ENCODE data around the gene TTLL10. TPM values are rescaled to one million over a fixed set of nuclear protein-coding genes. Genes with fewer than 3 reads are reported as not detected.
A peak's percentile ranks its signal among the peaks of the same experiment; 100 is the strongest.

TTLL10 gene
- total and polyA plus RNA-seq, 2 of the 8 experiments (the other 6 are each of a cell fraction or from before 2014, with no cell fraction given), result 1.1 to 1.7 TPM

- H2AK5ac ChIP-seq (ENCODE audit: low read depth, low read length), result no peak overlapping the region
- no peak overlapping the region for H2BK120ac ChIP-seq (replicated peaks; ENCODE audit: low read depth, low read length)
- H3K18ac ChIP-seq (ENCODE audit: extremely low read depth, low read length), result no peak overlapping the region
- H2BK5ac ChIP-seq (ENCODE audit: low read depth, low read length), result 0 out of 2 replicates have a peak overlapping the region, but pooled peaks have one; percentile 18
- no peaks in the 10 kb centered on the region for H3K4me1 ChIP-seq (replicated peaks in 1 of 4; ENCODE audit: control insufficient read depth in 3 of 4, insufficient read depth in 4 of 4, low read length in 3 of 4)
- H3K4ac ChIP-seq (replicated peaks; ENCODE audit: insufficient read length, low read depth, low read length), result no peak overlapping the region
- no peak overlapping the region for H3K4me2 ChIP-seq (ENCODE audit: insufficient read depth in 1 of 2, low read depth in 2 of 2, low read length in 2 of 2)
- H3K9ac ChIP-seq (replicated peaks in 1 of 4; ENCODE audit: extremely low read depth in 1 of 4, low read depth in 3 of 4, low read length in 3 of 4), result no peak overlapping the region
- WGBS, 2 experiments (ENCODE audit: extremely low coverage in 1 of 2, insufficient coverage in 1 of 2, insufficient read length in 1 of 2, insufficient replicate concordance in 2 of 2, low coverage in 1 of 2, low lambda C conversion rate in 2 of 2, missing lambda C conversion rate in 1 of 2), result 92% methylated on average over 30 of the region's 34 CpGs; no CpG with 5 or more reads in 1 of the 2 experiments
- peaks cover 6 to 27% of the 10 kb centered on the region in 2 experiments; a peak in 3 of 4 replicates for H3K79me2 ChIP-seq (ENCODE audit: control insufficient read depth in 1 of 2, insufficient read depth in 2 of 2, low read length in 2 of 2)
- H4K20me1 ChIP-seq (replicated peaks in 1 of 2; ENCODE audit: control insufficient read depth in 1 of 2, insufficient read depth in 2 of 2, low read length in 2 of 2), result peaks cover 5 to 31% of the 10 kb centered on the region in 2 experiments
- no peak overlapping the region for H4K8ac ChIP-seq (ENCODE audit: extremely low read depth, insufficient read depth, low read length)
- no peaks in the 10 kb centered on the region; the same call in 1 of the 2 replicates for H3K23me2 ChIP-seq (ENCODE audit: low read depth, low read length)
- H3K27ac ChIP-seq (ENCODE audit: low read depth, low read length), result no peak overlapping the region
- no peaks in the 10 kb centered on the region for H3K9me3 ChIP-seq (ENCODE audit: insufficient read depth in 2 of 2, low read depth in 1 of 2, low read length in 1 of 2)
- H3K27me3 ChIP-seq (replicated peaks in 1 of 4; ENCODE audit: control insufficient read depth in 3 of 4, extremely low read depth in 1 of 4, insufficient read depth in 3 of 4, low read length in 3 of 4), result no peaks in the 10 kb centered on the region
- peaks cover 34% of the 10 kb centered on the region for H3K79me1 ChIP-seq (ENCODE audit: low read depth, low read length)
- CTCF ChIA-PET (ENCODE audit: partially characterized antibody), result interaction anchor here (1.1 to 6.2 kb wide), 5 partner anchors 10 to 103 kb away, joined by 3 to 28 read pairs (median 4); no protein-coding TSS in a partner anchor
- H3K4me3 ChIP-seq (ENCODE audit: extremely low read depth in 1 of 4, insufficient read depth in 2 of 4, low read depth in 3 of 4, low read length in 4 of 4), result no peak overlapping the region
- no peak overlapping the region for H3K14ac ChIP-seq (ENCODE audit: insufficient read length)
- peaks cover 4 to 32% (median 17%) of the 10 kb centered on the region in 4 experiments; a peak in 7 of 8 replicates for H3K36me3 ChIP-seq (ENCODE audit: control insufficient read depth in 2 of 4, insufficient read depth in 4 of 4, low read length in 3 of 4)
- POLR2A ChIA-PET (ENCODE audit: partially characterized antibody), result interaction anchor here (1.0 to 3.1 kb wide), 2 partner anchors 9 to 51 kb away, joined by 3 to 15 read pairs; partner anchors contain the start of gene TTLL10
- TF ChIP-seq BACH1 (IDR thresholded peaks at IDR 0.05; ENCODE audit: low read length), result no peak
- TF ChIP-seq SP1 (IDR thresholded peaks at IDR 0.05; ENCODE audit: low read depth, low read length), result no peak
- peak; percentile 46; the same call in 1 of the 2 replicates for TF ChIP-seq EGR1 (IDR thresholded peaks at IDR 0.05; ENCODE audit: borderline replicate concordance, low read depth, low read length)
- no peak for TF ChIP-seq JUND (IDR thresholded peaks at IDR 0.05; ENCODE audit: low read length)
- no peak overlapping the region for H3K56ac ChIP-seq (replicated peaks; ENCODE audit: insufficient read length, low read depth, low read length)
- H4K91ac ChIP-seq (replicated peaks; ENCODE audit: insufficient read length, low read length), result no peak overlapping the region
- no peak overlapping the region for H3K23ac ChIP-seq (ENCODE audit: insufficient read length)
- H2BK12ac ChIP-seq (ENCODE audit: low read depth, low read length), result no peak overlapping the region
- FAIRE-seq, result no peak
- no peak for DNase-seq (ENCODE audit: low read depth in 1 of 2, low spot score in 2 of 2)
- H4K5ac ChIP-seq (ENCODE audit: insufficient read length, low read depth, low read length), result no peak overlapping the region
- no peak overlapping the region for H2AFZ ChIP-seq (ENCODE audit: low read length)
- H2BK15ac ChIP-seq (ENCODE audit: low read length), result no peak overlapping the region
- H2BK20ac ChIP-seq (ENCODE audit: low read length), result no peak overlapping the region
Observed at GRCh38 chr1:1225238-1225845, 51.7 kb downstream of the TTLL10 start.

Measured in H1 (cell line).